ENCODE results near the gene SRPK2. TPM values are rescaled to one million over a fixed set of nuclear protein-coding genes. Genes with fewer than 3 reads are reported as not detected.
"Not testable (repeated sequence)": the region's sequence is repeated elsewhere in the genome, so short reads cannot be mapped to it uniquely, and the experiment has no call there.

Gene SRPK2
- polyA plus RNA-seq, 3 donors: 8.5 to 17.1 (median 14.1) TPM

GRCh38 chr7:105348177-105348576 lies 40.5 kb downstream of the SRPK2 start:
- 95 to 98% (median 97%) methylated on average over 11 of the region's 11 CpGs for WGBS, 3 donors
- H3K27ac ChIP-seq (ENCODE audit: low read depth, low read length): not testable (repeated sequence)

- 79 to 94% (median 84%) methylated on average over 10 of the region's 10 CpGs for WGBS, 3 donors
- no peak overlapping the region for H3K27ac ChIP-seq (ENCODE audit: low read depth, low read length)
Observed at GRCh38 chr7:105346593-105347322, 42.0 kb downstream of the SRPK2 start.

GRCh38 chr7:105346138-105346537 lies 42.6 kb downstream of the SRPK2 start:
- no peak overlapping the region for H3K27ac ChIP-seq (ENCODE audit: low read depth, low read length)
- 94 to 98% (median 97%) methylated on average over 2 of the region's 2 CpGs for WGBS, 3 donors

- no peak overlapping the region for H3K27ac ChIP-seq (ENCODE audit: low read depth, low read length)
- 9 to 30% (median 26%) methylated on average over 3 of the region's 3 CpGs for WGBS, 3 donors
Observed at GRCh38 chr7:105345725-105346124, 43.0 kb downstream of the SRPK2 start.

- WGBS, 3 donors: 95 to 98% (median 98%) methylated on average over 3 of the region's 3 CpGs
Observed at GRCh38 chr7:105345003-105345402, 43.7 kb downstream of the SRPK2 start.

GRCh38 chr7:105339404-105340323 lies 49.1 kb downstream of the SRPK2 start:
- no peak overlapping the region for H3K27ac ChIP-seq (ENCODE audit: low read depth, low read length)
- WGBS, 3 donors: 69 to 92% (median 87%) methylated on average over 12 of the region's 12 CpGs

More at GRCh38 chr7:105345003-105345402, 43.7 kb downstream of the SRPK2 start:
- H3K27ac ChIP-seq (ENCODE audit: low read depth, low read length): no peak overlapping the region

GRCh38 chr7:105337529-105337928 lies 51.2 kb downstream of the SRPK2 start:
- 73 to 93% (median 85%) methylated on average over 4 of the region's 4 CpGs for WGBS, 3 donors
- H3K27ac ChIP-seq (ENCODE audit: low read depth, low read length): no peak overlapping the region

- WGBS, 3 donors: 6 to 15% (median 10%) methylated on average over 1 of the region's 1 CpG
- no peak overlapping the region for H3K27ac ChIP-seq (ENCODE audit: low read depth, low read length)
Observed at GRCh38 chr7:105336009-105336408, 52.7 kb downstream of the SRPK2 start.

- not testable (repeated sequence) for H3K27ac ChIP-seq (ENCODE audit: low read depth, low read length)
- WGBS, 3 donors: 67 to 72% (median 68%) methylated on average over 5 of the region's 5 CpGs
Observed at GRCh38 chr7:105332661-105333060, 56.1 kb downstream of the SRPK2 start.

GRCh38 chr7:105330526-105330925 lies 58.2 kb downstream of the SRPK2 start:
- H3K27ac ChIP-seq (ENCODE audit: low read depth, low read length): no peak overlapping the region
- WGBS, 3 donors: 89 to 94% (median 93%) methylated on average over 3 of the region's 3 CpGs

- H3K27ac ChIP-seq (ENCODE audit: low read depth, low read length): no peak overlapping the region
- WGBS, 3 donors: 76 to 92% (median 87%) methylated on average over 1 of the region's 1 CpG
Observed at GRCh38 chr7:105327201-105327600, 61.5 kb downstream of the SRPK2 start.

- no peak overlapping the region for H3K27ac ChIP-seq (ENCODE audit: low read depth, low read length)
- WGBS, 3 donors: 87 to 94% (median 92%) methylated on average over 5 of the region's 5 CpGs
Observed at GRCh38 chr7:105325216-105325904, 63.4 kb downstream of the SRPK2 start.

GRCh38 chr7:105324606-105325005 lies 64.1 kb downstream of the SRPK2 start:
- H3K27ac ChIP-seq (ENCODE audit: low read depth, low read length): not testable (repeated sequence)
- WGBS, 3 donors: 89 to 98% (median 92%) methylated on average over 8 of the region's 8 CpGs

- 82 to 88% (median 84%) methylated on average over 1 of the region's 1 CpG for WGBS, 3 donors
- H3K27ac ChIP-seq (ENCODE audit: low read depth, low read length): no peak overlapping the region
Observed at GRCh38 chr7:105323366-105323765, 65.4 kb downstream of the SRPK2 start.

- WGBS, 3 donors: 90 to 93% (median 91%) methylated on average over 6 of the region's 6 CpGs
- no peak overlapping the region for H3K27ac ChIP-seq (ENCODE audit: low read depth, low read length)
Observed at GRCh38 chr7:105322655-105323277, 66.0 kb downstream of the SRPK2 start.

- H3K27ac ChIP-seq (ENCODE audit: low read depth, low read length): no peak overlapping the region
- WGBS, 3 donors: 94 to 98% (median 96%) methylated on average over 10 of the region's 10 CpGs
Observed at GRCh38 chr7:105321754-105322455, 66.8 kb downstream of the SRPK2 start.

- WGBS, 3 donors: 92 to 98% (median 96%) methylated on average over 2 of the region's 2 CpGs
Observed at GRCh38 chr7:105320896-105321295, 67.8 kb downstream of the SRPK2 start.

GRCh38 chr7:105319578-105319977 lies 69.1 kb downstream of the SRPK2 start:
- WGBS, 3 donors: 68 to 81% (median 79%) methylated on average over 10 of the region's 10 CpGs
- H3K27ac ChIP-seq (ENCODE audit: low read depth, low read length): no peak overlapping the region

More at GRCh38 chr7:105320896-105321295, 67.8 kb downstream of the SRPK2 start:
- no peak overlapping the region for H3K27ac ChIP-seq (ENCODE audit: low read depth, low read length)

All from adipose tissue (tissue), 3 donors.